Upper lobe of right lung (tissue), 1 donor: ENCODE measurements around the gene NMNAT3. TPM values are rescaled to one million over a fixed set of nuclear protein-coding genes. Genes with fewer than 3 reads are reported as not detected.

ENCODE experiments used
- ATAC-seq: fragments of 200-7000 bp; cut with Tn5 transposase; one replicate; pipeline ENCODE4 v1.9.1; 2020; ENCODE audit warnings: mild to moderate bottlenecking, moderate library complexity
- DNase-seq: peaks from one replicate; pipeline ENCODE4 v3.0.0-alpha.2; 2020
- H3K27ac ChIP-seq: fragments of 200-600 bp; one replicate; pipeline ENCODE4 v1.8.0; 2022
- H3K27me3 ChIP-seq: fragments of 200-600 bp; one replicate; pipeline ENCODE4 v1.8.0; 2022; ENCODE audit warnings: mild to moderate bottlenecking
- H3K36me3 ChIP-seq: fragments of 200-600 bp; one replicate; pipeline ENCODE4 v1.8.0; 2022
- H3K4me1 ChIP-seq: fragments of 200-600 bp; one replicate; pipeline ENCODE4 v1.8.0; 2022
- H3K4me3 ChIP-seq: fragments of 200-600 bp; one replicate; pipeline ENCODE4 v1.8.0; 2022; ENCODE audit warnings: mild to moderate bottlenecking
- H3K9me3 ChIP-seq: fragments of 200-600 bp; one replicate; pipeline ENCODE4 v1.8.0; 2022
- CTCF ChIP-seq: fragments of 200-600 bp; IDR thresholded peaks from one replicate; pipeline ENCODE4 v1.8.0; 2022; ENCODE audit warnings: antibody characterized with exemption
- intact Hi-C: fragments of 100-400 bp; cut with DNase I; formaldehyde crosslinking; loops from one replicate; pipeline ENCODE4 v1.11.0; 2022
- total RNA-seq: library from RNA; stranded (reverse); fragmentation: NEBNext Ultra II Directional; extraction: Animal tissue kit (Norgen Biotek cat#: 25700); gene quantifications from one replicate; pipeline ENCODE4 v1.2.1, GENCODE V29; 2021
- donor health status: DM: no; HTN: yes; CAD: no; lungs with severe emphysema.

The NMNAT3 gene
- total RNA-seq, 1 donor from 2014 or later, result 4.6 TPM

- no peaks in the 10 kb centered on the region for H3K4me1 ChIP-seq
- H3K27me3 ChIP-seq, result no peaks in the 10 kb centered on the region
- intact Hi-C loops, result no loop called here
- H3K36me3 ChIP-seq, result no peaks in the 10 kb centered on the region
- no peaks in the 10 kb centered on the region for H3K9me3 ChIP-seq
- H3K4me3 ChIP-seq, result no peak overlapping the region
- no peak for TF ChIP-seq CTCF
- no peak overlapping the region for H3K27ac ChIP-seq
- DNase-seq (no peak), ATAC-seq (peak; percentile 59)
Observed at GRCh38 chr3:139527265-139527664, 150.5 kb downstream of the NMNAT3 start.

GRCh38 chr3:139526146-139526545, 151.6 kb downstream of the NMNAT3 start:
- DNase-seq, result no peak
- Histone ChIP-seq H3K27ac (no peak overlapping the region), H3K9me3 (no peaks in the 10 kb centered on the region), H3K4me1 (no peaks in the 10 kb centered on the region), H3K36me3 (no peaks in the 10 kb centered on the region), H3K27me3 (no peaks in the 10 kb centered on the region), H3K4me3 (no peak overlapping the region)
- intact Hi-C loops, result no loop called here
- ATAC-seq, result no peak
- TF ChIP-seq CTCF, result no peak

- no peaks in the 10 kb centered on the region for H3K9me3 ChIP-seq
- H3K27me3 ChIP-seq, result no peaks in the 10 kb centered on the region
- no peak overlapping the region for H3K27ac ChIP-seq
- TF ChIP-seq CTCF, result no peak
- no peak overlapping the region for H3K4me3 ChIP-seq
- H3K4me1 ChIP-seq, result no peaks in the 10 kb centered on the region
- ATAC-seq, result no peak
- intact Hi-C loops, result no loop called here
- no peaks in the 10 kb centered on the region for H3K36me3 ChIP-seq
- no peak for DNase-seq
Observed at GRCh38 chr3:139524841-139525636, 152.7 kb downstream of the NMNAT3 start.

DNA sequence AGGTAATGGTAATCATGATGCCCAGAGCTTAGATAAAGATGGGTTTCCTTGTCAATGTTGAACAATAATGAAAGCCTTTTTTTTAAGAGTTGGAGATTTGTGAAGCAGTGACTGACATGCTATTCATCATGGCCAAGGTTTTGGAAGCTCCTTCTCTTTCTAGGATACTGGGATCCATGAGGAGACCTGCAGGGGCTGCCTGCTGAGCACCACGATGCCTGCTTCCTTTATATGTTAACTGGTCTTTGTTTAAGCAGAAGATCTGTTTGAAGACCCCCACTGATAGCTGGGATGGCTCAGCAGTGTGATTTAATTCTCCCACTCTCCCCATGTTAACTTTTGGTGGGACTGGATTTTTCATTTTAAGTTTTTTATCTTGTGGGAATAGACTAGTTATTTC, 154.1 kb downstream of the NMNAT3 start:
- Histone ChIP-seq H3K4me3 (no peak overlapping the region), H3K9me3 (no peaks in the 10 kb centered on the region), H3K36me3 (no peaks in the 10 kb centered on the region), H3K4me1 (no peaks in the 10 kb centered on the region), H3K27ac (no peak overlapping the region), H3K27me3 (no peaks in the 10 kb centered on the region)
- ATAC-seq, result no peak
- TF ChIP-seq CTCF, result no peak
- intact Hi-C loops, result no loop called here
- DNase-seq, result no peak

DNA sequence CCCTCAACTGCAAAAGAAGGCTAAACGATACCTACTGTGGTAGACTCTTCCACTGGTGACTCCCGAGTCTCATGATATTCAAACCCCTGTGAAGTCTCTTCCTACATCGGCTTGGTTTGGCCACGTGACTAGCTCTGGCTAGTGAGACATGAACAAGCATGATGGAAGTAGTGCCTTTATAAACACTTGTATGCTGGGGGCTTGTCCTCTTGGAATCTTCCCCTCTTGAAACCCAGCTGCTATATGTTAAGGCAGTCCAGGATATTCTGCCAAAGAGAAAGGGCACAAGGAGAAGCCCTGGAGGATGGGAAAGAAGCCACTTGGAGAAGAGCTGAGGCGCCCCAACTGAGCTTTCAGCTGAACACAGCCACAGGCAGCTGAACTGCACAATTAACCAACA, 154.6 kb downstream of the NMNAT3 start:
- H3K4me3 ChIP-seq, result no peak overlapping the region
- DNase-seq, result no peak
- ATAC-seq, result no peak
- no peaks in the 10 kb centered on the region for H3K9me3 ChIP-seq
- H3K4me1 ChIP-seq, result no peaks in the 10 kb centered on the region
- H3K27me3 ChIP-seq, result no peaks in the 10 kb centered on the region
- no peak for TF ChIP-seq CTCF
- intact Hi-C loops, result no loop called here
- no peaks in the 10 kb centered on the region for H3K36me3 ChIP-seq
- H3K27ac ChIP-seq, result no peak overlapping the region

- DNase-seq, result no peak
- no peaks in the 10 kb centered on the region for H3K27me3 ChIP-seq
Observed at GRCh38 chr3:139522421-139522820, 155.4 kb downstream of the NMNAT3 start.

More at GRCh38 chr3:139522421-139522820, 155.4 kb downstream of the NMNAT3 start:
- H3K36me3 ChIP-seq, result no peaks in the 10 kb centered on the region
- no peak for TF ChIP-seq CTCF
- no peak overlapping the region for H3K4me3 ChIP-seq
- no peaks in the 10 kb centered on the region for H3K4me1 ChIP-seq
- intact Hi-C loops, result no loop called here
- H3K27ac ChIP-seq, result no peak overlapping the region
- no peak for ATAC-seq
- no peaks in the 10 kb centered on the region for H3K9me3 ChIP-seq
